Thyroid gland (tissue), 4 donors: ENCODE measurements around the gene OR2J1. TPM values are rescaled to one million over a fixed set of nuclear protein-coding genes. Genes with fewer than 3 reads are reported as not detected.

Experiments
- DNase-seq, 2 donors: peaks; one replicate each; pipeline ENCODE4 v3.0.0-alpha.2; 2019
- H3K27ac ChIP-seq, 3 donors: fragments of 200-600 bp; sonication (generic); 1 replicate in 2 of 3; 2 replicates in 1 of 3; pipeline ENCODE4 v1.5.1; 2016 to 2019; ENCODE audit warnings: mild to moderate bottlenecking in 1 of 3, moderate library complexity in 1 of 3
- H3K27me3 ChIP-seq: fragments of 200-600 bp; sonication (generic); one replicate; pipeline ENCODE4 v1.5.1; 2019
- H3K36me3 ChIP-seq, 2 donors: fragments of 200-600 bp; sonication (generic); one replicate each; pipeline ENCODE4 v1.5.1; 2016 to 2019
- H3K4me1 ChIP-seq, 2 donors: fragments of 200-600 bp; sonication (generic); one replicate each; pipeline ENCODE4 v1.5.1; 2017 to 2019
- H3K4me3 ChIP-seq, 3 donors: fragments of 200-600 bp; sonication (generic); replicated peaks in 1 of 3; 1 replicate in 2 of 3; 2 replicates in 1 of 3; pipeline ENCODE4 v1.5.1; 2016; ENCODE audit warnings: mild to moderate bottlenecking in 1 of 3
- H3K9me3 ChIP-seq: fragments of 200-600 bp; sonication (generic); one replicate; pipeline ENCODE4 v1.5.1; 2017
- CTCF ChIP-seq, 6 experiments: fragments of 200-600 bp in 3 of 6; fragments of 450-650 bp in 3 of 6; sonication (generic) in 3 of 6; IDR thresholded peaks; one replicate each; pipeline ENCODE4 v1.5.1; 2016 to 2019; ENCODE audit warnings: antibody characterized with exemption in 6 of 6, mild to moderate bottlenecking in 2 of 6, inconsistent platforms in 1 of 6, moderate library complexity in 1 of 6
- POLR2A ChIP-seq, 2 donors: fragments of 450-650 bp; IDR thresholded peaks; one replicate each; pipeline ENCODE4 v1.6.1; 2017; ENCODE audit warnings: antibody characterized with exemption in 2 of 2, mild to moderate bottlenecking in 2 of 2, moderate library complexity in 1 of 2
- WGBS, 2 donors: methylation state at CpG; one replicate each; pipeline ENCODE4 v1.1.5; 2017; 5-methylcytosine and 5-hydroxymethylcytosine counted together
- intact Hi-C: fragments of 100-400 bp; cut with DNase I; formaldehyde crosslinking; loops from one replicate; pipeline ENCODE4 v1.15.1; 2023
- total RNA-seq, 4 donors: library from RNA; depleted of rRNA; stranded (reverse); fragments of >200 nt; gene quantifications; one replicate each; pipeline ENCODE4 v1.2.3, GENCODE V29; 2016

The OR2J1 gene
- total RNA-seq, 4 donors from 2014 or later: not detected

GRCh38 chr6:29082457-29082856 is 16.8 kb upstream of the OR2J1 start:
- H3K9me3 ChIP-seq: no peaks in the 10 kb centered on the region
- no peak overlapping the region for H3K27ac ChIP-seq
- no peaks in the 10 kb centered on the region for H3K36me3 ChIP-seq
- WGBS, 2 donors: 87 to 93% methylated on average over 14 to 15 of the region's 15 CpGs
- no peak for DNase-seq
- H3K4me3 ChIP-seq: no peak overlapping the region
- H3K4me1 ChIP-seq: no peaks in the 10 kb centered on the region
- intact Hi-C loops: no loop called here
- no peaks in the 10 kb centered on the region for H3K27me3 ChIP-seq
- TF ChIP-seq CTCF (IDR thresholded peaks at IDR 0.05): no peak
- TF ChIP-seq POLR2A (IDR thresholded peaks at IDR 0.05): no peak

GRCh38 chr6:29087213-29087612 is 12.1 kb upstream of the OR2J1 start, which contains the start of gene OR2B3:
Gene OR2B3, minus strand, starts transcription at chr6:29087313. Its CDS starts 65 bp downstream, at chr6:29087248.
- no peak for TF ChIP-seq POLR2A (IDR thresholded peaks at IDR 0.05)
- no peak for TF ChIP-seq CTCF (IDR thresholded peaks at IDR 0.05)
- H3K27me3 ChIP-seq: no peaks in the 10 kb centered on the region
- no peak within 1 kb of the TSS for H3K27ac ChIP-seq
- no peak for DNase-seq
- H3K9me3 ChIP-seq: no peaks in the 10 kb centered on the region
- H3K4me3 ChIP-seq: no peak within 1 kb of the TSS
- H3K4me1 ChIP-seq: no peaks in the 10 kb centered on the region
- intact Hi-C loops: no loop called here
- WGBS, 2 donors: 89 to 92% methylated on average over 1 of the region's 1 CpG
- no peaks in the 10 kb centered on the region for H3K36me3 ChIP-seq

GRCh38 chr6:29092957-29093356 is 6.3 kb upstream of the OR2J1 start:
- Histone ChIP-seq H3K36me3 (no peaks in the 10 kb centered on the region), H3K27ac (no peak overlapping the region), H3K27me3 (no peaks in the 10 kb centered on the region), H3K4me3 (no peak overlapping the region), H3K9me3 (no peaks in the 10 kb centered on the region), H3K4me1 (no peaks in the 10 kb centered on the region)
- TF ChIP-seq POLR2A (IDR thresholded peaks at IDR 0.05) (no peak), CTCF (IDR thresholded peaks at IDR 0.05) (no peak)
- intact Hi-C loops: no loop called here
- no peak for DNase-seq
- whole genome bisulfite sequencing, 2 donors: 89 to 94% methylated on average over 3 of the region's 3 CpGs

- H3K9me3 ChIP-seq: no peaks in the 10 kb centered on the region
- no peak for DNase-seq
- no peak overlapping the region for H3K4me3 ChIP-seq
- no peak overlapping the region for H3K27ac ChIP-seq
- TF ChIP-seq POLR2A (IDR thresholded peaks at IDR 0.05): no peak
- TF ChIP-seq CTCF (IDR thresholded peaks at IDR 0.05): no peak
- H3K36me3 ChIP-seq: no peaks in the 10 kb centered on the region
- intact Hi-C loops: no loop called here
- 75 to 84% methylated on average over 1 of the region's 1 CpG for WGBS, 2 donors
- no peaks in the 10 kb centered on the region for H3K27me3 ChIP-seq
- H3K4me1 ChIP-seq: no peaks in the 10 kb centered on the region
These were observed 1.5 kb upstream of the OR2J1 start for GRCh38 chr6:29097803-29098202.

- H3K27ac ChIP-seq: no peak within 1 kb of the TSS
- H3K36me3 ChIP-seq: no peaks in the 10 kb centered on the region
- intact Hi-C loops: no loop called here
- H3K4me1 ChIP-seq: no peaks in the 10 kb centered on the region
- no peaks in the 10 kb centered on the region for H3K9me3 ChIP-seq
- WGBS, 2 donors: 14 to 16% methylated on average over 1 of the region's 1 CpG
- no peak within 1 kb of the TSS for H3K4me3 ChIP-seq
- TF ChIP-seq POLR2A (IDR thresholded peaks at IDR 0.05): no peak
- TF ChIP-seq CTCF (IDR thresholded peaks at IDR 0.05): no peak
- DNase-seq: no peak
- no peaks in the 10 kb centered on the region for H3K27me3 ChIP-seq
These were observed 8.5 kb downstream of the OR2J1 start, which contains the start of gene OR2J3 for GRCh38 chr6:29107758-29108157. Gene OR2J3, plus strand, starts transcription at chr6:29108058. Its CDS starts 3,833 bp downstream, at chr6:29111891.
